ENCODE data around the gene SAP30BP. TPM values are rescaled to one million over a fixed set of nuclear protein-coding genes. Genes with fewer than 3 reads are reported as not detected.

The SAP30BP gene
- total RNA-seq, 2 donors from 2014 or later = 96.5 to 113 TPM

GRCh38 chr17:75634754-75635609, 32.2 kb upstream of the SAP30BP start:
- peak overlapping the region; percentile 55 for H3K27ac Mint-ChIP-seq
- no peak overlapping the region for H3K4me3 Mint-ChIP-seq

GRCh38 chr17:75635610-75636202, 31.4 kb upstream of the SAP30BP start:
- H3K9ac ChIP-seq (ENCODE audit: extremely low read depth, low read length, poor library complexity, severe bottlenecking) = no peak overlapping the region
- no peak for DNase-seq
- no peak overlapping the region for H3K27ac Mint-ChIP-seq
- H3K4me3 ChIP-seq (ENCODE audit: low read length) = no peak overlapping the region
- no peak for TF ChIP-seq CTCF (conservative IDR thresholded peaks at IDR 0.05)
- H3K27me3 Mint-ChIP-seq (ENCODE audit: insufficient read depth) = no peaks in the 10 kb centered on the region
- no peaks in the 10 kb centered on the region for H3K9me3 Mint-ChIP-seq
- no peak overlapping the region for H3K4me3 Mint-ChIP-seq
- H3K36me3 ChIP-seq (ENCODE audit: control insufficient read depth, insufficient read depth, low read length) = peaks cover 10% of the 10 kb centered on the region
- H3K4me1 ChIP-seq (ENCODE audit: control insufficient read depth, insufficient read depth, low read length) = peaks cover 8% of the 10 kb centered on the region
- H3K27me3 ChIP-seq (ENCODE audit: control insufficient read depth, insufficient read depth, low read length, poor library complexity, severe bottlenecking) = no peaks in the 10 kb centered on the region
- no peak overlapping the region for H3K27ac ChIP-seq (ENCODE audit: low read depth, low read length)
- H3K36me3 Mint-ChIP-seq (ENCODE audit: low read depth) = peaks cover 4% of the 10 kb centered on the region
- peaks cover 16% of the 10 kb centered on the region for H3K4me1 Mint-ChIP-seq
- WGBS, 2 experiments (ENCODE audit: insufficient coverage in 1 of 2, insufficient read length in 1 of 2) = 93 to 97% methylated on average over 16 of the region's 16 CpGs
- no peaks in the 10 kb centered on the region for H3K9me3 ChIP-seq (ENCODE audit: control insufficient read depth, low read length)

More at GRCh38 chr17:75634754-75635609, 32.2 kb upstream of the SAP30BP start:
- Mint-ChIP-seq H3K4me1 (peaks cover 16% of the 10 kb centered on the region), H3K36me3 (ENCODE audit: low read depth) (peaks cover 4% of the 10 kb centered on the region), H3K27me3 (ENCODE audit: insufficient read depth) (no peaks in the 10 kb centered on the region), H3K9me3 (no peaks in the 10 kb centered on the region)
- Histone ChIP-seq H3K9me3 (ENCODE audit: control insufficient read depth, low read length) (no peaks in the 10 kb centered on the region), H3K27me3 (ENCODE audit: control insufficient read depth, insufficient read depth, low read length, poor library complexity, severe bottlenecking) (no peaks in the 10 kb centered on the region), H3K36me3 (ENCODE audit: control insufficient read depth, insufficient read depth, low read length) (peaks cover 10% of the 10 kb centered on the region), H3K27ac (ENCODE audit: low read depth, low read length) (peak overlapping the region; percentile 76), H3K9ac (ENCODE audit: extremely low read depth, low read length, poor library complexity, severe bottlenecking) (no peak overlapping the region), H3K4me3 (ENCODE audit: low read length) (no peak overlapping the region), H3K4me1 (ENCODE audit: control insufficient read depth, insufficient read depth, low read length) (peaks cover 8% of the 10 kb centered on the region)
- 86 to 87% methylated on average over 14 to 20 of the region's 20 CpGs for WGBS, 2 experiments (ENCODE audit: insufficient coverage in 1 of 2, insufficient read length in 1 of 2)
- DNase-seq = no peak
- TF ChIP-seq CTCF (conservative IDR thresholded peaks at IDR 0.05) = no peak

- no peak overlapping the region for H3K27ac Mint-ChIP-seq
- WGBS, 2 experiments (ENCODE audit: insufficient coverage in 1 of 2, insufficient read length in 1 of 2) = 93% methylated on average over 15 to 19 of the region's 19 CpGs
Measured at GRCh38 chr17:75636381-75637142, 30.6 kb upstream of the SAP30BP start.

More at GRCh38 chr17:75636381-75637142, 30.6 kb upstream of the SAP30BP start:
- Histone ChIP-seq H3K9ac (ENCODE audit: extremely low read depth, low read length, poor library complexity, severe bottlenecking) (no peak overlapping the region), H3K9me3 (ENCODE audit: control insufficient read depth, low read length) (no peaks in the 10 kb centered on the region), H3K27ac (ENCODE audit: low read depth, low read length) (no peak overlapping the region), H3K36me3 (ENCODE audit: control insufficient read depth, insufficient read depth, low read length) (peaks cover 10% of the 10 kb centered on the region), H3K4me1 (ENCODE audit: control insufficient read depth, insufficient read depth, low read length) (peaks cover 8% of the 10 kb centered on the region), H3K4me3 (ENCODE audit: low read length) (no peak overlapping the region), H3K27me3 (ENCODE audit: control insufficient read depth, insufficient read depth, low read length, poor library complexity, severe bottlenecking) (no peaks in the 10 kb centered on the region)
- no peaks in the 10 kb centered on the region for H3K9me3 Mint-ChIP-seq
- DNase-seq = no peak
- TF ChIP-seq CTCF (conservative IDR thresholded peaks at IDR 0.05) = no peak
- H3K27me3 Mint-ChIP-seq (ENCODE audit: insufficient read depth) = no peaks in the 10 kb centered on the region
- H3K4me3 Mint-ChIP-seq = no peak overlapping the region
- peaks cover 4% of the 10 kb centered on the region for H3K36me3 Mint-ChIP-seq (ENCODE audit: low read depth)
- peaks cover 16% of the 10 kb centered on the region for H3K4me1 Mint-ChIP-seq
